ENCODE results near the gene RTN4RL1.

- TF ChIP-seq CTCF (IDR thresholded peaks at IDR 0.05), result no peak
- no peak for TF ChIP-seq POLR2A (IDR thresholded peaks at IDR 0.05)
- no peak for TF ChIP-seq POLR2AphosphoS5 (IDR thresholded peaks at IDR 0.05)
These were observed 79.5 kb downstream of the RTN4RL1 start for GRCh38 chr17:1945621-1946020.
